NCI-H446 (cell line): ENCODE results near the gene OR10A4.
"Not testable (repeated sequence)": the region's sequence is repeated elsewhere in the genome, so short reads cannot be mapped to it uniquely, and the experiment has no call there.

ENCODE experiments used
- DNase-seq, 2 experiments: peaks; one replicate each; lab custom pipeline; 2025; lab: John Stamatoyannopoulos, UW

OR10A4 gene

GRCh38 chr11:6876325-6876724, at the start of gene OR10A4:
OR10A4 (plus strand) TSS chr11:6876625; CDS start chr11:6876648, 23 bp downstream.
- DNase-seq = no peak

- no peak for DNase-seq
These were observed 48.3 kb upstream of the OR10A4 start for GRCh38 chr11:6828103-6828502.

- no peak for DNase-seq
These were observed 43.1 kb upstream of the OR10A4 start for GRCh38 chr11:6833356-6833755.

- DNase-seq = no peak
These were observed 42.4 kb upstream of the OR10A4 start for GRCh38 chr11:6834021-6834420.

GRCh38 chr11:6841694-6842093, 34.7 kb upstream of the OR10A4 start:
- no peak for DNase-seq

GRCh38 chr11:6843670-6844069, 32.8 kb upstream of the OR10A4 start:
- no peak for DNase-seq

GRCh38 chr11:6844356-6844755, 32.1 kb upstream of the OR10A4 start:
- no peak for DNase-seq

- no peak for DNase-seq
These were observed 31.0 kb upstream of the OR10A4 start, which contains the start of gene OR10A5 for GRCh38 chr11:6845383-6845782. OR10A5 (plus strand) TSS chr11:6845683; CDS start chr11:6845683, 0 bp downstream.

GRCh38 chr11:6850526-6850925, 25.9 kb upstream of the OR10A4 start:
- DNase-seq = no peak

- not testable (repeated sequence) for DNase-seq
These were observed 21.6 kb upstream of the OR10A4 start for GRCh38 chr11:6854801-6855200.

GRCh38 chr11:6855971-6856541, 20.4 kb upstream of the OR10A4 start:
- DNase-seq = no peak

- DNase-seq = no peak
These were observed 19.6 kb upstream of the OR10A4 start for GRCh38 chr11:6856871-6857270.

- peak in 1 of 2 experiments; percentile 4 for DNase-seq
These were observed 13.5 kb upstream of the OR10A4 start, which contains the start of gene OR10A2 for GRCh38 chr11:6862961-6863360. OR10A2 (plus strand) TSS chr11:6863057; CDS start chr11:6869755, 6,698 bp downstream.

- no peak for DNase-seq
These were observed 12.0 kb upstream of the OR10A4 start for GRCh38 chr11:6864438-6864837.

GRCh38 chr11:6871278-6871677, 5.1 kb upstream of the OR10A4 start:
- DNase-seq = no peak

GRCh38 chr11:6875761-6876160, 664 bp upstream of the OR10A4 start:
- no peak for DNase-seq

GRCh38 chr11:6876914-6877313, 489 bp downstream of the OR10A4 start:
- DNase-seq = no peak

- no peak for DNase-seq
These were observed 6.3 kb downstream of the OR10A4 start for GRCh38 chr11:6882751-6883150.

GRCh38 chr11:6887711-6888110, 11.3 kb downstream of the OR10A4 start:
- DNase-seq = not testable (repeated sequence)

GRCh38 chr11:6888830-6889229, 12.4 kb downstream of the OR10A4 start:
- no peak for DNase-seq

GRCh38 chr11:6889835-6890234, 13.4 kb downstream of the OR10A4 start:
- DNase-seq = no peak

- no peak for DNase-seq
These were observed 16.0 kb downstream of the OR10A4 start, which contains the start of gene OR2D2 for GRCh38 chr11:6892400-6892799. OR2D2 (minus strand) TSS chr11:6892500; CDS start chr11:6892500, 0 bp downstream.

- no peak for DNase-seq
These were observed 17.7 kb downstream of the OR10A4 start for GRCh38 chr11:6894097-6894496.

GRCh38 chr11:6895010-6895409, 18.6 kb downstream of the OR10A4 start:
- DNase-seq = no peak
